Activated CD4-positive, alpha-beta memory T cell treated with anti-CD3 and anti-CD28 coated beads, Interleukin-2, amount 10 ng/mL, durations not matched to agents 7 days and 5 days (primary cell): ENCODE data around the gene WRAP73. TPM values are rescaled to one million over a fixed set of nuclear protein-coding genes. Genes with fewer than 3 reads are reported as not detected.
"Not testable (repeated sequence)": the region's sequence is repeated elsewhere in the genome, so short reads cannot be mapped to it uniquely, and the experiment has no call there.

ENCODE experiments used
- CTCF ChIA-PET: fragments of 350-600 bp; sonication (Branson Sonifier 250); formaldehyde crosslinking; loops from one replicate; lab custom pipeline; 2021; ENCODE audit warnings: antibody characterized with exemption, inconsistent platforms; lab: Charles Lee
- POLR2A ChIA-PET: fragments of 350-600 bp; sonication (Branson Sonifier 250); formaldehyde crosslinking; loops from one replicate; lab custom pipeline; 2021; ENCODE audit warnings: antibody characterized with exemption; lab: Charles Lee
- DNase-seq: peaks from one replicate; pipeline ENCODE4 v3.0.0-alpha.2; 2020
- H3K27ac Mint-ChIP-seq: one replicate; pipeline ENCODE4 v1.8.0; 2021; ENCODE audit warnings: mild to moderate bottlenecking, mixed read lengths
- H3K27me3 Mint-ChIP-seq: one replicate; pipeline ENCODE4 v1.8.0; 2021; ENCODE audit warnings: mixed read lengths
- H3K36me3 Mint-ChIP-seq: one replicate; pipeline ENCODE4 v1.8.0; 2021; ENCODE audit warnings: low read depth, mixed read lengths
- H3K4me1 Mint-ChIP-seq: one replicate; pipeline ENCODE4 v1.8.0; 2021; ENCODE audit warnings: mixed read lengths
- H3K4me3 Mint-ChIP-seq: one replicate; pipeline ENCODE4 v1.8.0; 2021; ENCODE audit warnings: mild to moderate bottlenecking, mixed read lengths
- H3K9me3 Mint-ChIP-seq: one replicate; pipeline ENCODE4 v1.8.0; 2021; ENCODE audit warnings: mixed read lengths
- total RNA-seq, 2 experiments: library from RNA; stranded (reverse); gene quantifications; one replicate each; pipeline ENCODE4 v1.2.3, GENCODE V29; 2021

WRAP73 gene
- total RNA-seq, 2 experiments from 2014 or later, result 34.7 to 38.9 TPM

GRCh38 chr1:3623441-3624199 lies 26.3 kb downstream of the WRAP73 start:
- peaks cover 32% of the 10 kb centered on the region for H3K4me1 Mint-ChIP-seq
- peaks cover 5% of the 10 kb centered on the region for H3K27me3 Mint-ChIP-seq
- DNase-seq, result no peak
- H3K4me3 Mint-ChIP-seq, result peak overlapping the region; percentile 93
- peaks cover 7% of the 10 kb centered on the region for H3K36me3 Mint-ChIP-seq
- no peaks in the 10 kb centered on the region for H3K9me3 Mint-ChIP-seq
- POLR2A ChIA-PET, result interaction anchor here (0.8 to 0.9 kb wide), 2 partner anchors 15 to 26 kb away, joined by 3 read pairs; partner anchors contain the start of gene WRAP73
- no peak overlapping the region for H3K27ac Mint-ChIP-seq
- CTCF ChIA-PET, result interaction anchor here (0.9 to 1.2 kb wide), 4 partner anchors 9 to 170 kb away, joined by 3 to 7 read pairs (median 3); no protein-coding TSS in a partner anchor

- H3K27me3 Mint-ChIP-seq, H3K9me3 Mint-ChIP-seq, H3K36me3 Mint-ChIP-seq, DNase-seq, H3K27ac Mint-ChIP-seq, POLR2A ChIA-PET, H3K4me3 Mint-ChIP-seq: not testable (repeated sequence)
- peaks cover 32% of the 10 kb centered on the region for H3K4me1 Mint-ChIP-seq
- CTCF ChIA-PET, result interaction anchor here (0.8 to 4.0 kb wide), 4 partner anchors 102 to 169 kb away, joined by 3 to 40 read pairs (median 6); no protein-coding TSS in a partner anchor
These were observed 27.8 kb downstream of the WRAP73 start for GRCh38 chr1:3622102-3622501.

- CTCF ChIA-PET, result interaction anchor here (0.8 to 4.0 kb wide), 7 partner anchors 17 to 168 kb away, joined by 3 to 40 read pairs (median 3); no protein-coding TSS in a partner anchor
- H3K4me3 Mint-ChIP-seq, H3K27ac Mint-ChIP-seq: not testable (repeated sequence)
These were observed 28.7 kb downstream of the WRAP73 start for GRCh38 chr1:3621151-3621671.

DNA sequence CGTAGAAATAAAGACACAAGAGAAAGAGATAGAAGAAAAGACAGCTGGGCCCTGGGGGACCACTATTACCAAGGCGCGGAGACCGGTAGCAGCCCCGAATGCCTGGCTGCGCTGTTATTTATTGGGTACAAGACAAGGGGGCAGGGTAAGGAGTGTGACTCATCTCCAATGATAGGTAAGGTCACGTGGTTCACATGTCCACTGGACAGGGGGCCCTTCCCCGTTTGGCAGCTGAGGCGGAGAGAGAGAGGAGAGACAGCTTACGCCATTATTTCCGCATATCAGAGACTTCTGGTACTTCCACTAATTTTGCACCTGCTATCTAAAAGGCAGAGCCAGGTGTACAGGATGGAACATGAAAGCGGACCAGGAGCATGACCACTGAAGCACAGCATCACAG lies 29.2 kb downstream of the WRAP73 start:
- no peak for DNase-seq
- no peak overlapping the region for H3K4me3 Mint-ChIP-seq
- peaks cover 3% of the 10 kb centered on the region for H3K36me3 Mint-ChIP-seq
- H3K9me3 Mint-ChIP-seq, result no peaks in the 10 kb centered on the region
- H3K27ac Mint-ChIP-seq, result no peak overlapping the region
- CTCF ChIA-PET, result interaction anchor here (0.9 to 4.0 kb wide), 11 partner anchors 7 to 168 kb away, joined by 3 to 40 read pairs (median 3); no protein-coding TSS in a partner anchor
- H3K27me3 Mint-ChIP-seq, result peaks cover 5% of the 10 kb centered on the region
- peaks cover 26% of the 10 kb centered on the region for H3K4me1 Mint-ChIP-seq
- POLR2A ChIA-PET, result no interaction called here

More at GRCh38 chr1:3621151-3621671, 28.7 kb downstream of the WRAP73 start:
- not testable (repeated sequence) for H3K36me3 Mint-ChIP-seq, H3K9me3 Mint-ChIP-seq, H3K27me3 Mint-ChIP-seq
- POLR2A ChIA-PET, result interaction anchor here (0.6 kb wide), 1 partner anchor 29 kb away, joined by 3 read pairs; the partner anchor contains the start of gene WRAP73
- peak; percentile 22 for DNase-seq
- H3K4me1 Mint-ChIP-seq, result peaks cover 31% of the 10 kb centered on the region

GRCh38 chr1:3618881-3619671 lies 30.8 kb downstream of the WRAP73 start:
- no peak overlapping the region for H3K4me3 Mint-ChIP-seq
- no peak overlapping the region for H3K27ac Mint-ChIP-seq
- H3K36me3 Mint-ChIP-seq, result no peaks in the 10 kb centered on the region
- H3K4me1 Mint-ChIP-seq, result peaks cover 18% of the 10 kb centered on the region
- H3K9me3 Mint-ChIP-seq, result no peaks in the 10 kb centered on the region
- CTCF ChIA-PET, result interaction anchor here (0.6 to 4.0 kb wide), 20 partner anchors 9 to 282 kb away, joined by 3 to 40 read pairs (median 3); no protein-coding TSS in a partner anchor
- peak; percentile 72 for DNase-seq
- POLR2A ChIA-PET, result interaction anchor here (0.6 kb wide), 1 partner anchor 1041 kb away, joined by 3 read pairs; no protein-coding TSS in a partner anchor
- peaks cover 10% of the 10 kb centered on the region for H3K27me3 Mint-ChIP-seq

GRCh38 chr1:3618531-3618880 lies 31.4 kb downstream of the WRAP73 start:
- CTCF ChIA-PET, result interaction anchor here (0.7 to 4.0 kb wide), 16 partner anchors 10 to 227 kb away, joined by 3 to 40 read pairs (median 4); no protein-coding TSS in a partner anchor
- Mint-ChIP-seq H3K9me3 (no peaks in the 10 kb centered on the region), H3K27me3 (peaks cover 13% of the 10 kb centered on the region), H3K4me3 (no peak overlapping the region), H3K4me1 (peaks cover 13% of the 10 kb centered on the region), H3K27ac (no peak overlapping the region), H3K36me3 (no peaks in the 10 kb centered on the region)
- DNase-seq, result no peak
- POLR2A ChIA-PET, result interaction anchor here (0.6 kb wide), 1 partner anchor 1041 kb away, joined by 3 read pairs; no protein-coding TSS in a partner anchor

- no peak overlapping the region for H3K27ac Mint-ChIP-seq
- no peak overlapping the region for H3K4me3 Mint-ChIP-seq
- POLR2A ChIA-PET, result no interaction called here
- DNase-seq, result no peak
- H3K9me3 Mint-ChIP-seq, result no peaks in the 10 kb centered on the region
- no peaks in the 10 kb centered on the region for H3K36me3 Mint-ChIP-seq
- peaks cover 17% of the 10 kb centered on the region for H3K27me3 Mint-ChIP-seq
- peaks cover 6% of the 10 kb centered on the region for H3K4me1 Mint-ChIP-seq
- CTCF ChIA-PET, result interaction anchor here (4.0 kb wide), 1 partner anchor 127 kb away, joined by 40 read pairs; no protein-coding TSS in a partner anchor
These were observed 32.0 kb downstream of the WRAP73 start for GRCh38 chr1:3617806-3618345.

- no peak overlapping the region for H3K27ac Mint-ChIP-seq
- H3K4me3 Mint-ChIP-seq, result no peak overlapping the region
- peaks cover 3% of the 10 kb centered on the region for H3K4me1 Mint-ChIP-seq
- DNase-seq, result no peak
- POLR2A ChIA-PET, result no interaction called here
- H3K36me3 Mint-ChIP-seq, result no peaks in the 10 kb centered on the region
- H3K9me3 Mint-ChIP-seq, result no peaks in the 10 kb centered on the region
- peaks cover 19% of the 10 kb centered on the region for H3K27me3 Mint-ChIP-seq
- CTCF ChIA-PET, result interaction anchor here (1.7 kb wide), 1 partner anchor 10 kb away, joined by 3 read pairs; no protein-coding TSS in a partner anchor
These were observed 33.0 kb downstream of the WRAP73 start for GRCh38 chr1:3616861-3617260.

DNA sequence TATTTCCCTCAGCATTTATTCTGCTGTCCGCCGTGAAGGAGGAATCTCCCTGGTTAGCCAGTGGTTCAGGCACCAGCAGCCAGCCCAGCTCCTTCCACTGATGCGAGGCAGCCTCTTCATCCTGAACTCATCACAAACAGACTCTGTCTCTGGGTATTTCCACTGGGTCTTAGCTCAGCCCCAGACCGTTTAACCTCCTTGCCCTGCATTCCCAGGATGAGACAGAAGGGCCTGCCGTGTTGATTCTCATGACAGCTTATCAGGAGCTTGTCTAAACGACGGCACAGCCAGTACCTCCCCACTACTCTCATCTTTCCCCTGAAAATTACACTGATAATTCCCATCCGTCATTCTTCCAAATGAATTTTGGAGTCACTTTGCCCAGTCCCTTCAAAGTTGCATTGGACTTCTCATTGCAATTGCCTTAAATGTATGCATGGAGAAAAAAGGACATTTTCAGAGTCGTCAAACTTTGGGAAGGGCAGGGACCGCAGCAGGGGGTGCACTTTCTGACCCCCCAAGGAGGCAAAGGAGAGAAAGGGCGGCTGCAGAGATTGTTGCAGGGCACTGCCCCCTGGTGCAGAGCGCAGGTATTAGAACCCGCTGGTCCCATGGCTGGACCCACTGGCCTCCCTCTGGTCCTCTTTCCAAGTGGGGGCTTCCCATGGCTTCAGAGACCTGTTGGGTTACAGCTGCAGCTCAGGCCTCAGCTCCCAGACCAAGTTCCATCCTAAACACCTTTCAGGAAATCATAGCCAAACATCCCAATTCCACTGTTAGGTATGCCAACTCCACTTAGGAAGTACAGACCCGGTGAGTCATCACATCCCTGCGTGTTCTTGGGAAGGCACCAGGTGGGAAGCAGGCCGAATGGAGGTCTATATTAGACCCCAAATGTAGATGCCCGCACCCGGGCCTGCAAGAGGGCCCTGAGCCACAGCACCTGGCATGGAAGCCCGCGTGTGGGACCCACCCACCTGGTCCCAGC lies 34.9 kb downstream of the WRAP73 start:
- Mint-ChIP-seq H3K4me3 (no peak overlapping the region), H3K36me3 (no peaks in the 10 kb centered on the region), H3K4me1 (peaks cover 4% of the 10 kb centered on the region), H3K27me3 (peaks cover 26% of the 10 kb centered on the region), H3K27ac (no peak overlapping the region), H3K9me3 (no peaks in the 10 kb centered on the region)
- DNase-seq, result no peak
- ChIA-PET POLR2A (no interaction called here), CTCF (interaction anchor here (1.0 to 1.4 kb wide), 5 partner anchors 9 to 124 kb away, joined by 3 to 5 read pairs (median 3); no protein-coding TSS in a partner anchor)

- H3K36me3 Mint-ChIP-seq, result no peaks in the 10 kb centered on the region
- no peak for DNase-seq
- peaks cover 1% of the 10 kb centered on the region for H3K4me1 Mint-ChIP-seq
- H3K27ac Mint-ChIP-seq, result no peak overlapping the region
- H3K4me3 Mint-ChIP-seq, result no peak overlapping the region
- peaks cover 30% of the 10 kb centered on the region for H3K27me3 Mint-ChIP-seq
- H3K9me3 Mint-ChIP-seq, result no peaks in the 10 kb centered on the region
- POLR2A ChIA-PET, result no interaction called here
- CTCF ChIA-PET, result no interaction called here
These were observed 37.8 kb downstream of the WRAP73 start for GRCh38 chr1:3612123-3612522.

- peaks cover 1% of the 10 kb centered on the region for H3K4me1 Mint-ChIP-seq
- peaks cover 30% of the 10 kb centered on the region for H3K27me3 Mint-ChIP-seq
- no peak within 1 kb of the TSS for H3K27ac Mint-ChIP-seq
- no peaks in the 10 kb centered on the region for H3K36me3 Mint-ChIP-seq
- ChIA-PET POLR2A (no interaction called here), CTCF (no interaction called here)
- no peaks in the 10 kb centered on the region for H3K9me3 Mint-ChIP-seq
- H3K4me3 Mint-ChIP-seq, result peak within 1 kb of the TSS; percentile 21
- DNase-seq, result peak; percentile 30
These were observed 38.5 kb downstream of the WRAP73 start, which contains the start of gene MEGF6 for GRCh38 chr1:3611170-3612019. Gene MEGF6, minus strand, starts transcription at chr1:3611508. Its CDS starts 240 bp downstream, at chr1:3611268.
